GM12873 (cell line): ENCODE measurements around the gene PTPN3.

ENCODE experiments used
- TF ChIP-seq, protein P1 (sequence below): IDR thresholded peaks from 2 replicates; pipeline ENCODE4 v1.5.1; 2012; ENCODE audit warnings: low read depth, mild to moderate bottlenecking, moderate library complexity, low read length, control low read depth; ENCODE audit not compliant: insufficient read depth; ENCODE audit errors: missing control alignments

Gene PTPN3

DNA sequence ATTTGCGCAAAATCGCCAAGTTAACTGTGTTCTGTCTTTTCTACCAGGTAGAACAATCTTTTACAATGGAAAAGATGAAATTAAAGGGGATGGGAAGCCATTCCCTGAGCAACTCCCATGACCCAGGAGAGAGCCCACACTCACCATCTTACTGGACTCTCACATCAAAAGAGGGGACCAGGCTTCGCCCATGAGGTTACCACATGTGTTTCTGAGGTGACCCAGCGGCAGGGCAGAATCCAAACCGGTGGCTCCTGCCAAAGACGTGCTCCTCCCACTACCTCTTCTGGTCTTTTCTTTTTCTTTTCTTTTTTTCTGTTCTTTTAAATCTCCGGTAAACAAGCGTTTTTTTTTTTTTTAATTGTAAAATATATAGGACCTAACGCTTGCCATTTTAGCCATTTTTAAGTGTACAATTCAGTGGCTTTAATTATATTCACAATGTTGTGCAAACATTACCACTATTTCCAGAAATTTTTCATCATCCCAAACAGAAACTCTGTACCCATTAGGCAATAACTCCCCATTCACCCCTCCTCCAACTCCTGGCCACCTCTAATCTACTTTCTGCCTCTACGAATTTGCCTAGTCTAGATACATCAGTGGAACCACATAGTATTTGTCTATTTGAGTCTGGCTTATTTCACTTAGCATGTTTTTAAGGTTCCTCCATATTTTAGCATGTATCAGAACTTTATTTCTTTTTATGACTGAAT lies 19.3 kb downstream of the PTPN3 start:
- TF ChIP-seq, protein P1, sequence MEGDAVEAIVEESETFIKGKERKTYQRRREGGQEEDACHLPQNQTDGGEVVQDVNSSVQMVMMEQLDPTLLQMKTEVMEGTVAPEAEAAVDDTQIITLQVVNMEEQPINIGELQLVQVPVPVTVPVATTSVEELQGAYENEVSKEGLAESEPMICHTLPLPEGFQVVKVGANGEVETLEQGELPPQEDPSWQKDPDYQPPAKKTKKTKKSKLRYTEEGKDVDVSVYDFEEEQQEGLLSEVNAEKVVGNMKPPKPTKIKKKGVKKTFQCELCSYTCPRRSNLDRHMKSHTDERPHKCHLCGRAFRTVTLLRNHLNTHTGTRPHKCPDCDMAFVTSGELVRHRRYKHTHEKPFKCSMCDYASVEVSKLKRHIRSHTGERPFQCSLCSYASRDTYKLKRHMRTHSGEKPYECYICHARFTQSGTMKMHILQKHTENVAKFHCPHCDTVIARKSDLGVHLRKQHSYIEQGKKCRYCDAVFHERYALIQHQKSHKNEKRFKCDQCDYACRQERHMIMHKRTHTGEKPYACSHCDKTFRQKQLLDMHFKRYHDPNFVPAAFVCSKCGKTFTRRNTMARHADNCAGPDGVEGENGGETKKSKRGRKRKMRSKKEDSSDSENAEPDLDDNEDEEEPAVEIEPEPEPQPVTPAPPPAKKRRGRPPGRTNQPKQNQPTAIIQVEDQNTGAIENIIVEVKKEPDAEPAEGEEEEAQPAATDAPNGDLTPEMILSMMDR, result no peak

DNA sequence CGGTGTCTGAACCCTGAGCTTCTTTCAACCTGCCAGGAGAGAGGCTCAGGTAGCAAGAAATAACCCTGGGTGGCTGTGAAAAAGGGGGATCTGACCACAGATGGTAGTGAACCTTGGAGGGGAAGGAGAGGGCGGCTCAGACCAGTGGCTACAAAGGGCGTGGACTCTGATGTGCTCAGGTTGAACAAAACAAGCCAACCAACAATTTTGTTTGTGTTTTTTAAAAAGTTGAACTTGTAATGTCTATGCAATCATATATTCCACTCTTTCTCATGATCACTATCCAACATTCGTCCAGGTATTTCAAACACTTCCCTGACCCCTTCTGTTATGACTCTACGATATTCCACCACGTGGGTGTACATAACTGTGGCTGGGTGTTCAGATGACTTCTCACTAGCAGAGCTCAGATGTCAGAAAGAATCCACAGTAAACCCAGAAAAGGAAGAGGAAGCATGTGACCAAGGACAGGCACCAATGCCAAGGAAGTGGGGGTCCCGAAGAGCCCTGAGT lies 20.0 kb downstream of the PTPN3 start:
- TF ChIP-seq, protein P1, result no peak

DNA sequence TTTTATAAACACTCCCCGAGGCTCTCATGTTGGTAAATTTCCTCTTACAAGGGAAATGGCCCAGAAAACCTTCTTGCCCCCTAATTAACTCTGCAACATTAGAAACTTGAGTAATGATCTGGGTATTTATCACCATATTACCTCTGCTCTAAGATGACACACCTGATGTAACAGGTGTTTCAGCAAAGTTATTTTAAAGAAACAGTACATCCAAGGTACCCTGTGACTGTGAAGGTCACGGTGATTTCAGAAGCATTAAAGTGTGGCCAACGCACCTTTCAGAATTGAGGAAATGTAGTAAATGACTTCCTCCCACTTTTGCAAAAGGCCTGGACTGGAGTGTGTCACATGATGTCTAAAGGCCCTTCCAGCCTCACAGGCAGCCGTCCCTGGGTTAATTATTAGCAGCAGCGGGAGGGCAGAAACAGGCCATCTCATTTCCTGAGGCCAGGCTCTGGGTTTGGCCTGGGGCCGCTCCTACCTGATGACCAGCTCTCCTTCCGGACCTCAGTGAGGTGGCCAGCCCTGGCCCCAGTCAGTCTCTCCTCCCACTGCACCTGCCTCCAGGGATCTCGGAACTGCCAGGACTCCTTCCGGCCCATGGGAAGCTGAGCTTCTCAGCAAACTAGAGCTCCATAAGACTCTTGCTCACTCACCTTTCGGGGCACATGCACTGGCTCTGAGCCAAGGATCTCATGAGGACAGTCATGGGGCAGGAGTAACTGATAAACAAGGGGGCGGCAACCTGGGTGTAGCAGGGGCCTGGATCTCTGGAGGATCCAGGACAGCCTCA lies 20.7 kb downstream of the PTPN3 start:
- TF ChIP-seq, protein P1, result no peak

DNA sequence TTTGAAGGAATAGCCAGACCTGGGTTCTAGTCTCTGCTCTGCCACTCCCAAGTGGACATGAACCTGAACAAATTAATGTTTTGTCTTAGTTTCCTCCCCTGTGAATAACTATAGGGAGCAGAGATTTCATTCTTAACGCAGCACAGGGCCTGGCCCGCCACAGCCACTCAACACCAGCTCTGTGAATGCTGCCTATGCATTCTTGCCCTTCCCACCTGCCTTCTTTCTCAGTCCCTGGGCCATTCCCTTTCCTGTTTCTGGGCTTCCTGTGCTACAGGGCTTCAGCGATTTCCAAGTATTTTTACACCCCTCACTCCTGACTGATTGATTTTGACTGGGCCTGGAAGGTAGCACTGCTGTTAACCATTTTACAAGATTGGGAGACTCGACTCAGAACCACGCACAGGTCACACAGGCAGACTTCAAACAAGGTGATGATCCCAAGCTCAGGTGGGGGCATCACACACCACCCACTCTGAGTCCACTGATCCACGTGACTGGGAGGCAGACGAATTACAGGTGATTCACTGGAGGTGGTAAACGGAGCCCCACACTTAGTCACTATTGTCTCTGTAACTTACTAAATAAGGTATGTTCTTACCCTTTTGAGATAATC lies 21.4 kb downstream of the PTPN3 start:
- TF ChIP-seq, protein P1, result no peak

DNA sequence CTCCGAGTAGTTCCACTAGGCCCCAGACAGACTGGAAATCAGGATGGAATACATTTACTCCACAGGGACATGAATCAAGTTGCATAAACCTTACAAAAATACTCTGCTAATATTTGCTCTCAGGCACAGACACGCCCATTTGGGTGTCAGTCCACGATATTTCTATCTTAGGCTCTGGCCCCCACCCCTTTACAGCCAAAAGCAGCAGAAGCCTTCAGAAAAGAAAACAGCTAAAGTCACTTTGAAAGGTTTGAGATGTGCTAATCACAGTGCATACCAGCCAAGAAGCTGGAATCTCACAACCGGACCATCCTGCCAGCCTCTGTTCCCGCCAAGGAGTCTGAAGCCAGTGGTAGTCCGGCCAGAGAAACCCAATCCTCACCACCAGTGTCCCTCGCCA lies 22.6 kb downstream of the PTPN3 start:
- TF ChIP-seq, protein P1, result no peak

DNA sequence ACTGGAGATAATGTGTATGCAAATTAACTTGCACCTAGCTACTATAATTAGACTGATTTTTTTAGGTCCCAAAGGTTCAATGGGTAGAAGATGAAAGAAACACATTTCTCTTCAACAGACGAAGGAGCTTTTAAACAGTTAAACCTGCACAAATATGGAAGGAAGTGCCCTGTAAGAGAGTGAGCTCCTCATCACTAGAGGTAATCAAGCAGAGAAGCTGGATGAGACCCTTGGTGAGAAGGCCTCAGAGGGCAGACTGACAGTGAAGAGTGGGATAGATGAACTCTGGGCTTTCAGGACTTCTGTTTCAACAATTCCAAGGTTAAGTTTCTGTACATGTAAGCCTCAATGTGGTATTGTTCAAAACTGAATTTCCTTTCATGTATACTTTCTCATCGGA lies 23.2 kb downstream of the PTPN3 start:
- TF ChIP-seq, protein P1, result no peak

DNA sequence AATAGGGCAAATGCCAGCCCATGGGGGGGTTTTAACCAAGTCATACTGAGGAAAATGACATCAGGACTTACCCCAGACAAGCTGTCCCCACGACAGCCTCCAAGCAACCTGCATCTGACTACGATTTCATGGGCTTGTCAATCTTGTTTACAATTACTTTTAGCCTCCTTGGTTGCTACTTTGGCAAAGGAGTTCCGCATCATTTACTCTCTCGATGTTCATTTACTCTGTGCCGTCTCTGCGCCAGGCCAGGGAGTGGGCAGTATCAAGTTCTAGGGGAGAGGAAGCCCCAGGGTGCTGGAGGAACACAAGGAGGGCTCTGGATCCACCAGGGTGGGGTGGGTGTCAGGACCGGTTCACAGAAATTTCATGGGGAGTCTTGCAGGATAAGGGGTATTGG lies 23.9 kb downstream of the PTPN3 start:
- TF ChIP-seq, protein P1, result no peak
